ENCODE results near the gene LMOD2. TPM values are rescaled to one million over a fixed set of nuclear protein-coding genes. Genes with fewer than 3 reads are reported as not detected.

The LMOD2 gene
- 0.19 TPM in 1 of 2 replicates, not detected in the other for total RNA-seq (ENCODE audit: low replicate concordance)
- long read RNA-seq: 0 reads

DNA sequence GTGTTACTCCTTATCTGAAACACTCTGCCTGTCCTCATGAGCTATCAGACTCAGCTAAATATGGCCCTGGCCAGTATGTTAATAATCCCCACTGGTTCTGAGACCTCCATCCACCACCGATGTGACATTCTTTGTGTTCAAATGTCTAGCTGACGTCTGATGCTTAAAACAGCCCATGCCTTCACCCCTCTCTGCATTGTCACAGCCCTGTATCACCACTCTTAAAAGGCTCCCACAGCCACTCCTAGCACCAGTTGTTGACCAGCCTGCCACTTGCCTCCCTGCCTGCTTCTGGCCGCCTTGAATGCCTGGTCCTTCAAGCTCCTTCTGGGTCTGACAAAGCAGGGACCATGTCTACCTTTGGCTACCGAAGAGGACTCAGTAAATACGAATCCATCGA lies at the start of gene LMOD2:
Gene LMOD2 (plus strand): TSS at position 253 of the 400 bp plus-strand sequence. CDS start 98 bp downstream, at position 351.
- no peak for TF ChIP-seq CTCF (conservative IDR thresholded peaks at IDR 0.05)
- H3K27ac Mint-ChIP-seq: no peak within 1 kb of the TSS
- H3K27me3 Mint-ChIP-seq: no peaks in the 10 kb centered on the region

DNA sequence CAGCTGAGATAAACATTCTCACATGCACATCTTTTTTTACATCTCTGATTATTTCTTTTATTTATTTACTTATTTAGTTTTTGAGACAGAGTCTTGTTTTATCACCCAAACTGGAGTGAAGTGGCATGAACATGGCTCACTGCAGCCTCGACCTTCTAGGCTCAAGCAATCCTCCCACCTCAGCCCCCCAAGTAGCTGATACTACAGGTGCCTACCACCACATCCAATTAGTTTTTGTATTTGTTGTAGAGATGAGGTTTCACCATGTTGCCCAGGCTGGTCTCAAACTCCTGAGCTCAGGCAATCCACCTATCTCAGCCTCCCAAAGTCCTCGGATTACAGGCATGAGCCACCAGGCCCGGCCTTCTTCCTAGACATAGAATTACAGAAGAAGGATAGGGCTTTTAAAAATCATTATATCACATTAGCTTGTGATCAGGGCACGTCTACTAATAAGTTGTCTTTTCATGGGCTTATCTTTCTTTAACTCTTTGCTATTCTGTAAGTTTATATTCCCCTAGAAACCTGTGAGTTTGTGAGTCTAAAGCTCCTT lies 48.2 kb upstream of the LMOD2 start:
- TF ChIP-seq CTCF (conservative IDR thresholded peaks at IDR 0.05): no peak
- Mint-ChIP-seq H3K4me1 (ENCODE audit: unreplicated experiment) (no peaks in the 10 kb centered on the region), H3K27me3 (no peaks in the 10 kb centered on the region), H3K36me3 (no peaks in the 10 kb centered on the region), H3K4me3 (no peak overlapping the region), H3K9me3 (no peaks in the 10 kb centered on the region), H3K27ac (no peak overlapping the region)
- no peak for DNase-seq (ENCODE audit: extremely low spot score, unreplicated experiment)

More for the DNA sequence above, at the start of gene LMOD2:
- no peaks in the 10 kb centered on the region for H3K9me3 Mint-ChIP-seq
- no peaks in the 10 kb centered on the region for H3K36me3 Mint-ChIP-seq
- H3K4me1 Mint-ChIP-seq (ENCODE audit: unreplicated experiment): peaks cover 3% of the 10 kb centered on the region
- no peak within 1 kb of the TSS for H3K4me3 Mint-ChIP-seq
- no peak for DNase-seq (ENCODE audit: extremely low spot score, unreplicated experiment)

GRCh38 chr7:123608991-123609882 lies 46.4 kb upstream of the LMOD2 start:
- H3K27me3 Mint-ChIP-seq: no peaks in the 10 kb centered on the region
- H3K4me1 Mint-ChIP-seq (ENCODE audit: unreplicated experiment): no peaks in the 10 kb centered on the region
- H3K9me3 Mint-ChIP-seq: no peaks in the 10 kb centered on the region
- H3K27ac Mint-ChIP-seq: no peak overlapping the region
- H3K36me3 Mint-ChIP-seq: no peaks in the 10 kb centered on the region
- DNase-seq (ENCODE audit: extremely low spot score, unreplicated experiment): no peak
- TF ChIP-seq CTCF (conservative IDR thresholded peaks at IDR 0.05): no peak
- no peak overlapping the region for H3K4me3 Mint-ChIP-seq

- H3K27ac Mint-ChIP-seq: no peak overlapping the region
- H3K9me3 Mint-ChIP-seq: no peaks in the 10 kb centered on the region
- H3K27me3 Mint-ChIP-seq: no peaks in the 10 kb centered on the region
- H3K4me1 Mint-ChIP-seq (ENCODE audit: unreplicated experiment): no peaks in the 10 kb centered on the region
- DNase-seq (ENCODE audit: extremely low spot score, unreplicated experiment): no peak
- H3K4me3 Mint-ChIP-seq: no peak overlapping the region
- H3K36me3 Mint-ChIP-seq: no peaks in the 10 kb centered on the region
- no peak for TF ChIP-seq CTCF (conservative IDR thresholded peaks at IDR 0.05)
Measured at GRCh38 chr7:123609883-123610239, 45.8 kb upstream of the LMOD2 start.

GRCh38 chr7:123612024-123612423 lies 43.6 kb upstream of the LMOD2 start:
- TF ChIP-seq CTCF (conservative IDR thresholded peaks at IDR 0.05): no peak
- H3K9me3 Mint-ChIP-seq: no peaks in the 10 kb centered on the region
- H3K4me1 Mint-ChIP-seq (ENCODE audit: unreplicated experiment): peaks cover 5% of the 10 kb centered on the region
- H3K4me3 Mint-ChIP-seq: no peak overlapping the region
- no peak overlapping the region for H3K27ac Mint-ChIP-seq
- no peaks in the 10 kb centered on the region for H3K27me3 Mint-ChIP-seq
- no peaks in the 10 kb centered on the region for H3K36me3 Mint-ChIP-seq
- DNase-seq (ENCODE audit: extremely low spot score, unreplicated experiment): no peak
